ENCODE results near the gene SCUBE2. TPM values are rescaled to one million over a fixed set of nuclear protein-coding genes. Genes with fewer than 3 reads are reported as not detected.

SCUBE2 gene
- total RNA-seq, 1 experiment from 2014 or later: 1.9 TPM

GRCh38 chr11:9137293-9138132 lies 46.1 kb upstream of the SCUBE2 start:
- no peaks in the 10 kb centered on the region for H3K9me3 Mint-ChIP-seq
- peak overlapping the region; percentile 73 for H3K27ac Mint-ChIP-seq
- peak; percentile 99 for ATAC-seq
- DNase-seq (ENCODE audit: low spot score): peak; percentile 94
- H3K4me1 Mint-ChIP-seq: peaks cover 14% of the 10 kb centered on the region
- peaks cover 27% of the 10 kb centered on the region for H3K36me3 Mint-ChIP-seq
- no peaks in the 10 kb centered on the region for H3K27me3 Mint-ChIP-seq (ENCODE audit: low read depth)
- TF ChIP-seq ATF3 (CRISPR knock-in tag; conservative IDR thresholded peaks at IDR 0.05) (no peak), MAX (CRISPR knock-in tag; IDR thresholded peaks at IDR 0.05) (no peak), CTCF (IDR thresholded peaks at IDR 0.05) (peak; percentile 84), ZNF416 (CRISPR knock-in tag; IDR thresholded peaks at IDR 0.05) (no peak), ETV6 (CRISPR knock-in tag; IDR thresholded peaks at IDR 0.05) (peak; percentile 60; the same call in 1 of the 2 replicates), TCF7 (CRISPR knock-in tag; IDR thresholded peaks at IDR 0.05; ENCODE audit: low read depth) (0 out of 2 replicates have a peak, but pooled peaks have one; percentile 35)
- TF ChIP-seq, protein P1, sequence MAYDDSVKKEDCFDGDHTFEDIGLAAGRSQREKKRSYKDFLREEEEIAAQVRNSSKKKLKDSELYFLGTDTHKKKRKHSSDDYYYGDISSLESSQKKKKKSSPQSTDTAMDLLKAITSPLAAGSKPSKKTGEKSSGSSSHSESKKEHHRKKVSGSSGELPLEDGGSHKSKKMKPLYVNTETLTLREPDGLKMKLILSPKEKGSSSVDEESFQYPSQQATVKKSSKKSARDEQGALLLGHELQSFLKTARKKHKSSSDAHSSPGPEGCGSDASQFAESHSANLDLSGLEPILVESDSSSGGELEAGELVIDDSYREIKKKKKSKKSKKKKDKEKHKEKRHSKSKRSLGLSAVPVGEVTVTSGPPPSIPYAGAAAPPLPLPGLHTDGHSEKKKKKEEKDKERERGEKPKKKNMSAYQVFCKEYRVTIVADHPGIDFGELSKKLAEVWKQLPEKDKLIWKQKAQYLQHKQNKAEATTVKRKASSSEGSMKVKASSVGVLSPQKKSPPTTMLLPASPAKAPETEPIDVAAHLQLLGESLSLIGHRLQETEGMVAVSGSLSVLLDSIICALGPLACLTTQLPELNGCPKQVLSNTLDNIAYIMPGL (CRISPR knock-in tag; IDR thresholded peaks at IDR 0.05): 0 out of 2 replicates have a peak, but pooled peaks have one; percentile 30
- no peak overlapping the region for H3K4me3 Mint-ChIP-seq
- POLR2A ChIA-PET: interaction anchor here (0.8 to 1.4 kb wide), 3 partner anchors 45 to 323 kb away, joined by 3 to 6 read pairs (median 3); partner anchors contain the start of gene ZNF143
- CTCF ChIA-PET: interaction anchor here (0.5 to 2.4 kb wide), 69 partner anchors 9 to 1229 kb away, joined by 3 to 88 read pairs (median 5); partner anchors contain the start of genes ASCL3, C11orf16, NRIP3 and SCUBE2

DNA sequence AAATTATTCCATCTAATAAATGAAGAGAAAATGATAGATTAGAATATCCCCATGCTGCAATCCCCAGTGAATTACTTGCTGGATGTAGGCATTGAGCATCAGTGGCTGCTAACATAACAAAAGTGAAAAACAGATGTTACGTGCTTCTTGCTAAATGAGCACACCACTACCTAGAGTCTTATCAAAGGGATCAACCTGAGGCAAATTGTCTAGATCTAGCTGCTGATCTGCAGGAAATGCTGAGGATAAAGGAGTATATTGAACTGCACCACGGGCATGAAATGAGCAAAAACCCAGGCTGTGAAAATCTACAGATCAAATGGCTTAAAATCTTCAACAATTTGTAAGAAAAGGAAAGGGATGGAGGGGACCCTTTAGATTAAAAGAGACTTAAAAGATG lies 45.3 kb upstream of the SCUBE2 start:
- H3K36me3 Mint-ChIP-seq: peaks cover 19% of the 10 kb centered on the region
- no peak overlapping the region for H3K27ac Mint-ChIP-seq
- no peak overlapping the region for H3K4me3 Mint-ChIP-seq
- H3K4me1 Mint-ChIP-seq: peaks cover 14% of the 10 kb centered on the region
- ATAC-seq (no peak), DNase-seq (ENCODE audit: low spot score) (no peak)
- TF ChIP-seq CTCF (IDR thresholded peaks at IDR 0.05): no peak
- no peaks in the 10 kb centered on the region for H3K27me3 Mint-ChIP-seq (ENCODE audit: low read depth)
- POLR2A ChIA-PET: interaction anchor here (0.8 kb wide), 1 partner anchor 324 kb away, joined by 3 read pairs; the partner anchor contains the start of gene ZNF143
- CTCF ChIA-PET: interaction anchor here (0.9 to 2.4 kb wide), 9 partner anchors 15 to 369 kb away, joined by 3 to 88 read pairs (median 17); no protein-coding TSS in a partner anchor
- H3K9me3 Mint-ChIP-seq: no peaks in the 10 kb centered on the region

DNA sequence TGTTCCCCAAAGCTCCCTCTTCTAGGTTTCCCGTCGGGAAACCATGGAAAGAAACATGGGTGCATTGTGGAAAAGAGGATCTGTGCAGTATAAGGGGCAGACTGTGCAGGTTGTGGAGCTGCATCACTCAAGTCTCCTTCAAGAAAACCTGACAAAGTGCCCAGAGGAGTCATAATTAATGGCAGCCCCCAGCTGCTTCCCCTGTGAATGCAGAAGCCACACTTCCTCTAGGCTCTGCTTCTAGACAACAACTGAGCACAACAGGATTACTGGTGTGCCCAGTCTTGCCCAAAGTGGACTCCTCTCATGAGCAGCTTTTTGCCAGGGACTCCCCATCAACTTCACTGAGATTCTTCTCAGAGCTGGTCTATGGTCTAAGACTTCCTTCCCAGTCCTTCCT lies 42.6 kb upstream of the SCUBE2 start:
- Mint-ChIP-seq H3K27me3 (ENCODE audit: low read depth) (no peaks in the 10 kb centered on the region), H3K4me3 (no peak overlapping the region), H3K4me1 (peaks cover 14% of the 10 kb centered on the region), H3K9me3 (no peaks in the 10 kb centered on the region), H3K36me3 (peaks cover 4% of the 10 kb centered on the region), H3K27ac (no peak overlapping the region)
- ChIA-PET CTCF (no interaction called here), POLR2A (interaction anchor here (0.6 kb wide), 1 partner anchor 324 kb away, joined by 5 read pairs; no protein-coding TSS in a partner anchor)
- no peak for ATAC-seq
- DNase-seq (ENCODE audit: low spot score): no peak
- TF ChIP-seq CREM (CRISPR knock-in tag; IDR thresholded peaks at IDR 0.05): no peak
- no peak for TF ChIP-seq FOXK1 (CRISPR knock-in tag; IDR thresholded peaks at IDR 0.05)
- TF ChIP-seq HMGA2 (CRISPR knock-in tag; IDR thresholded peaks at IDR 0.05): no peak
- TF ChIP-seq IRF2 (CRISPR knock-in tag; IDR thresholded peaks at IDR 0.05; ENCODE audit: borderline replicate concordance, low read depth): no peak
- TF ChIP-seq ATF1 (CRISPR knock-in tag; IDR thresholded peaks at IDR 0.05): no peak
- TF ChIP-seq GABPB1 (CRISPR knock-in tag; IDR thresholded peaks at IDR 0.05): no peak
- no peak for TF ChIP-seq FOXJ3 (CRISPR knock-in tag; IDR thresholded peaks at IDR 0.05; ENCODE audit: borderline replicate concordance)
- TF ChIP-seq, protein P2, sequence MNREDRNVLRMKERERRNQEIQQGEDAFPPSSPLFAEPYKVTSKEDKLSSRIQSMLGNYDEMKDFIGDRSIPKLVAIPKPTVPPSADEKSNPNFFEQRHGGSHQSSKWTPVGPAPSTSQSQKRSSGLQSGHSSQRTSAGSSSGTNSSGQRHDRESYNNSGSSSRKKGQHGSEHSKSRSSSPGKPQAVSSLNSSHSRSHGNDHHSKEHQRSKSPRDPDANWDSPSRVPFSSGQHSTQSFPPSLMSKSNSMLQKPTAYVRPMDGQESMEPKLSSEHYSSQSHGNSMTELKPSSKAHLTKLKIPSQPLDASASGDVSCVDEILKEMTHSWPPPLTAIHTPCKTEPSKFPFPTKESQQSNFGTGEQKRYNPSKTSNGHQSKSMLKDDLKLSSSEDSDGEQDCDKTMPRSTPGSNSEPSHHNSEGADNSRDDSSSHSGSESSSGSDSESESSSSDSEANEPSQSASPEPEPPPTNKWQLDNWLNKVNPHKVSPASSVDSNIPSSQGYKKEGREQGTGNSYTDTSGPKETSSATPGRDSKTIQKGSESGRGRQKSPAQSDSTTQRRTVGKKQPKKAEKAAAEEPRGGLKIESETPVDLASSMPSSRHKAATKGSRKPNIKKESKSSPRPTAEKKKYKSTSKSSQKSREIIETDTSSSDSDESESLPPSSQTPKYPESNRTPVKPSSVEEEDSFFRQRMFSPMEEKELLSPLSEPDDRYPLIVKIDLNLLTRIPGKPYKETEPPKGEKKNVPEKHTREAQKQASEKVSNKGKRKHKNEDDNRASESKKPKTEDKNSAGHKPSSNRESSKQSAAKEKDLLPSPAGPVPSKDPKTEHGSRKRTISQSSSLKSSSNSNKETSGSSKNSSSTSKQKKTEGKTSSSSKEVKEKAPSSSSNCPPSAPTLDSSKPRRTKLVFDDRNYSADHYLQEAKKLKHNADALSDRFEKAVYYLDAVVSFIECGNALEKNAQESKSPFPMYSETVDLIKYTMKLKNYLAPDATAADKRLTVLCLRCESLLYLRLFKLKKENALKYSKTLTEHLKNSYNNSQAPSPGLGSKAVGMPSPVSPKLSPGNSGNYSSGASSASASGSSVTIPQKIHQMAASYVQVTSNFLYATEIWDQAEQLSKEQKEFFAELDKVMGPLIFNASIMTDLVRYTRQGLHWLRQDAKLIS (CRISPR knock-in tag; IDR thresholded peaks at IDR 0.05; ENCODE audit: borderline replicate concordance): no peak
- no peak for TF ChIP-seq TCF7 (CRISPR knock-in tag; IDR thresholded peaks at IDR 0.05; ENCODE audit: low read depth)
- TF ChIP-seq, protein P1 (CRISPR knock-in tag; IDR thresholded peaks at IDR 0.05): no peak

All from WTC11 (cell line).